WTC11 (cell line): Measurements from ENCODE around the gene TRIM7. TPM values are rescaled to one million over a fixed set of nuclear protein-coding genes. Genes with fewer than 3 reads are reported as not detected.

Experiments used
- ATAC-seq: fragments of 200-7000 bp; cut with Tn5 transposase; 2 replicates; pipeline ENCODE4 v1.10.0; 2021; ENCODE audit warnings: mild to moderate bottlenecking, moderate library complexity
- CTCF ChIA-PET: fragments of 300-600 bp; sonication (Branson Sonifier 250); formaldehyde crosslinking; loops from one replicate; lab custom pipeline; 2021; ENCODE audit warnings: antibody characterized with exemption; lab: Charles Lee
- POLR2A ChIA-PET: fragments of 350-600 bp; sonication (Branson Sonifier 250); formaldehyde crosslinking; loops from one replicate; lab custom pipeline; 2021; ENCODE audit warnings: antibody characterized with exemption; lab: Charles Lee
- DNase-seq: peaks from one replicate; pipeline ENCODE4 v3.0.0; 2021; ENCODE audit warnings: low spot score
- H3K27ac Mint-ChIP-seq: 2 replicates; pipeline ENCODE4 v1.8.0; 2021; ENCODE audit warnings: mixed read lengths
- H3K27me3 Mint-ChIP-seq: 2 replicates; pipeline ENCODE4 v1.8.0; 2021; ENCODE audit warnings: low read depth, mild to moderate bottlenecking, moderate library complexity, mixed read lengths
- H3K36me3 Mint-ChIP-seq: 2 replicates; pipeline ENCODE4 v1.8.0; 2021; ENCODE audit warnings: mixed read lengths
- H3K4me1 Mint-ChIP-seq: 2 replicates; pipeline ENCODE4 v1.8.0; 2022; ENCODE audit warnings: mixed read lengths
- H3K4me3 Mint-ChIP-seq: 2 replicates; pipeline ENCODE4 v1.8.0; 2021; ENCODE audit warnings: mild to moderate bottlenecking, moderate library complexity, mixed read lengths
- H3K9me3 Mint-ChIP-seq: 2 replicates; pipeline ENCODE4 v1.8.0; 2021; ENCODE audit warnings: mixed read lengths
- ARID4B ChIP-seq: sonication (generic); formaldehyde crosslinking; IDR thresholded peaks from 2 replicates; pipeline ENCODE4 v1.8.0; 2023; ENCODE audit warnings: missing genetic modification reagents, mild to moderate bottlenecking, borderline replicate concordance
- FOXP4 ChIP-seq: sonication (generic); formaldehyde crosslinking; IDR thresholded peaks from 2 replicates; pipeline ENCODE4 v1.8.0; 2022; ENCODE audit warnings: mild to moderate bottlenecking, missing genetic modification reagents
- HMGXB4 ChIP-seq: sonication (generic); formaldehyde crosslinking; IDR thresholded peaks from 2 replicates; pipeline ENCODE4 v1.8.1; 2023; ENCODE audit warnings: mild to moderate bottlenecking, moderate library complexity, missing genetic modification reagents
- STAT6 ChIP-seq: sonication (generic); formaldehyde crosslinking; conservative IDR thresholded peaks from 2 replicates; pipeline ENCODE4 v1.8.1; 2023; ENCODE audit warnings: mild to moderate bottlenecking, low read depth, missing genetic modification reagents, moderate library complexity
- TEAD1 ChIP-seq: sonication (generic); formaldehyde crosslinking; IDR thresholded peaks from 2 replicates; pipeline ENCODE4 v1.8.0; 2022; ENCODE audit warnings: mild to moderate bottlenecking, missing genetic modification reagents
- ZBTB43 ChIP-seq: sonication (generic); formaldehyde crosslinking; IDR thresholded peaks from 2 replicates; pipeline ENCODE4 v1.8.1; 2023; ENCODE audit warnings: mild to moderate bottlenecking, missing genetic modification reagents
- ZNF232 ChIP-seq: sonication (generic); formaldehyde crosslinking; IDR thresholded peaks from 2 replicates; pipeline ENCODE4 v1.8.0; 2022; ENCODE audit warnings: mild to moderate bottlenecking, missing genetic modification reagents
- ZNF263 ChIP-seq: sonication (generic); formaldehyde crosslinking; IDR thresholded peaks from 2 replicates; pipeline ENCODE4 v1.8.1; 2022; ENCODE audit warnings: low read depth, mild to moderate bottlenecking, moderate library complexity, missing genetic modification reagents
- ZNF281 ChIP-seq: sonication (generic); formaldehyde crosslinking; IDR thresholded peaks from 2 replicates; pipeline ENCODE4 v1.8.0; 2023; ENCODE audit warnings: mild to moderate bottlenecking, missing genetic modification reagents
- ZNF317 ChIP-seq: sonication (generic); formaldehyde crosslinking; IDR thresholded peaks from 2 replicates; pipeline ENCODE4 v1.8.1; 2023; ENCODE audit warnings: low read depth, mild to moderate bottlenecking, moderate library complexity, missing genetic modification reagents, borderline replicate concordance
- ZNF423 ChIP-seq: fragments of 250-450 bp; sonication (Bioruptor Pico); IDR thresholded peaks from 2 replicates; pipeline ENCODE4 v2.1.2; 2022; ENCODE audit warnings: mild to moderate bottlenecking, moderate library complexity
- total RNA-seq: library from RNA; stranded (reverse); gene quantifications from 3 replicates; pipeline ENCODE4 v1.2.3, GENCODE V29; 2021

Gene TRIM7
- total RNA-seq, 1 experiment from 2014 or later = 1.4 TPM

GRCh38 chr5:181204113-181204825 lies 727 bp downstream of the TRIM7 start:
- H3K4me1 Mint-ChIP-seq = peaks cover 38% of the 10 kb centered on the region
- H3K36me3 Mint-ChIP-seq = peaks cover 6% of the 10 kb centered on the region; the same call in 1 of the 2 replicates
- H3K27ac Mint-ChIP-seq = no peak overlapping the region
- TF ChIP-seq ARID4B (no peak), STAT6 (CRISPR knock-in tag) (no peak), TEAD1 (CRISPR knock-in tag) (no peak), ZNF232 (no peak), ZNF281 (CRISPR knock-in tag) (no peak), ZNF317 (CRISPR knock-in tag) (no peak), FOXP4 (CRISPR knock-in tag) (peak; percentile 1; the same call in 1 of the 2 replicates), ZBTB43 (CRISPR knock-in tag) (0 out of 2 replicates have a peak, but pooled peaks have one; percentile 3), HMGXB4 (CRISPR knock-in tag) (peak; percentile 11; the same call in 1 of the 2 replicates), ZNF263 (CRISPR knock-in tag) (no peak), ZNF423 (CRISPR knock-in tag) (no peak)
- TF ChIP-seq, all 79 proteins: peak for 3
- no peak for ATAC-seq
- peaks cover 80% of the 10 kb centered on the region for H3K27me3 Mint-ChIP-seq
- ChIA-PET POLR2A (interaction anchor here (2.3 kb wide), 1 partner anchor 12 kb away, joined by 11 read pairs; no protein-coding TSS in a partner anchor), CTCF (interaction anchor here (1.0 to 4.6 kb wide), 6 partner anchors 10 to 36 kb away, joined by 3 to 42 read pairs (median 7); partner anchors contain the start of gene TRIM41)
- no peaks in the 10 kb centered on the region for H3K9me3 Mint-ChIP-seq
- peak overlapping the region; percentile 78 for H3K4me3 Mint-ChIP-seq
- peak; percentile 50 for DNase-seq
